Measurements from ENCODE around the gene PTPRN2. TPM values are rescaled to one million over a fixed set of nuclear protein-coding genes. Genes with fewer than 3 reads are reported as not detected.

The PTPRN2 gene
- total RNA-seq, 1 donor from 2014 or later = 32.2 TPM

- Mint-ChIP-seq H3K9me3 (peaks cover 6% of the 10 kb centered on the region), H3K4me3 (no peak overlapping the region), H3K4me1 (peaks cover 10% of the 10 kb centered on the region), H3K27ac (ENCODE audit: unreplicated experiment) (peak overlapping the region; percentile 81), H3K27me3 (ENCODE audit: low read depth) (no peaks in the 10 kb centered on the region), H3K36me3 (ENCODE audit: low read depth) (peaks cover 5% of the 10 kb centered on the region)
- DNase-seq (ENCODE audit: low read depth, low spot score) = no peak
- TF ChIP-seq CTCF (conservative IDR thresholded peaks at IDR 0.05) = no peak
Observed at GRCh38 chr7:157865351-157866165, 722.1 kb downstream of the PTPRN2 start.

GRCh38 chr7:157864911-157865310 is 722.7 kb downstream of the PTPRN2 start:
- H3K27me3 Mint-ChIP-seq (ENCODE audit: low read depth) = no peaks in the 10 kb centered on the region
- no peak overlapping the region for H3K4me3 Mint-ChIP-seq
- no peak overlapping the region for H3K27ac Mint-ChIP-seq (ENCODE audit: unreplicated experiment)
- H3K9me3 Mint-ChIP-seq = peaks cover 2% of the 10 kb centered on the region
- peaks cover 2% of the 10 kb centered on the region for H3K36me3 Mint-ChIP-seq (ENCODE audit: low read depth)
- H3K4me1 Mint-ChIP-seq = peaks cover 14% of the 10 kb centered on the region
- TF ChIP-seq CTCF (conservative IDR thresholded peaks at IDR 0.05) = no peak
- DNase-seq (ENCODE audit: low read depth, low spot score) = no peak

GRCh38 chr7:157863906-157864810 is 723.5 kb downstream of the PTPRN2 start:
- H3K27ac Mint-ChIP-seq (ENCODE audit: unreplicated experiment) = peak overlapping the region; percentile 88
- no peak for TF ChIP-seq CTCF (conservative IDR thresholded peaks at IDR 0.05)
- no peak overlapping the region for H3K4me3 Mint-ChIP-seq
- H3K9me3 Mint-ChIP-seq = no peaks in the 10 kb centered on the region
- no peaks in the 10 kb centered on the region for H3K36me3 Mint-ChIP-seq (ENCODE audit: low read depth)
- no peak for DNase-seq (ENCODE audit: low read depth, low spot score)
- peaks cover 14% of the 10 kb centered on the region for H3K4me1 Mint-ChIP-seq
- no peaks in the 10 kb centered on the region for H3K27me3 Mint-ChIP-seq (ENCODE audit: low read depth)

- no peaks in the 10 kb centered on the region for H3K36me3 Mint-ChIP-seq (ENCODE audit: low read depth)
- no peaks in the 10 kb centered on the region for H3K27me3 Mint-ChIP-seq (ENCODE audit: low read depth)
- no peak for DNase-seq (ENCODE audit: low read depth, low spot score)
- H3K27ac Mint-ChIP-seq (ENCODE audit: unreplicated experiment) = no peak overlapping the region
- peaks cover 14% of the 10 kb centered on the region for H3K4me1 Mint-ChIP-seq
- TF ChIP-seq CTCF (conservative IDR thresholded peaks at IDR 0.05) = no peak
- H3K4me3 Mint-ChIP-seq = no peak overlapping the region
- H3K9me3 Mint-ChIP-seq = no peaks in the 10 kb centered on the region
Observed at GRCh38 chr7:157863176-157863575, 724.4 kb downstream of the PTPRN2 start.

- no peak for TF ChIP-seq CTCF (conservative IDR thresholded peaks at IDR 0.05)
- no peaks in the 10 kb centered on the region for H3K36me3 Mint-ChIP-seq (ENCODE audit: low read depth)
- H3K4me1 Mint-ChIP-seq = peaks cover 14% of the 10 kb centered on the region
- no peaks in the 10 kb centered on the region for H3K27me3 Mint-ChIP-seq (ENCODE audit: low read depth)
- H3K9me3 Mint-ChIP-seq = no peaks in the 10 kb centered on the region
- no peak for DNase-seq (ENCODE audit: low read depth, low spot score)
- no peak overlapping the region for H3K4me3 Mint-ChIP-seq
- H3K27ac Mint-ChIP-seq (ENCODE audit: unreplicated experiment) = no peak overlapping the region
Observed at GRCh38 chr7:157862731-157863130, 724.9 kb downstream of the PTPRN2 start.
